K562 (cell line): ENCODE data around the gene TAF4. TPM values are rescaled to one million over a fixed set of nuclear protein-coding genes. Genes with fewer than 3 reads are reported as not detected.

ENCODE experiments used
- CTBP1 ChIP-seq: fragments of 450-650 bp; IDR thresholded peaks from 2 replicates; pipeline ENCODE4 v1.6.1; 2016; ENCODE audit warnings: borderline replicate concordance
- GTF2A2 ChIP-seq: IDR thresholded peaks from 2 replicates; pipeline ENCODE4 v1.6.1; 2016; ENCODE audit warnings: mild to moderate bottlenecking, missing genetic modification characterization, missing compliant biosample characterization
- NONO ChIP-seq, 2 experiments: fragments of 200-400 bp in 1 of 2; fragments of 450-650 bp in 1 of 2; formaldehyde crosslinking in 1 of 2; IDR thresholded peaks; 2 replicates each; pipeline ENCODE4 v1.6.1; 2017; ENCODE audit warnings: low read depth in 2 of 2, mild to moderate bottlenecking in 2 of 2, moderate library complexity in 2 of 2, low read length in 1 of 2
- POLR2G ChIP-seq: fragments of 200-400 bp; formaldehyde crosslinking; IDR thresholded peaks from 2 replicates; pipeline ENCODE4 v1.6.1; 2017; ENCODE audit warnings: low read depth, mild to moderate bottlenecking, antibody characterized with exemption, low read length, moderate library complexity
- RBM22 ChIP-seq: fragments of 200-400 bp; formaldehyde crosslinking; IDR thresholded peaks from 2 replicates; pipeline ENCODE4 v1.6.1; 2018; ENCODE audit warnings: low read length, low read depth; ENCODE audit not compliant: poor library complexity, severe bottlenecking
- RFX1 ChIP-seq: fragments of 450-650 bp; IDR thresholded peaks from 2 replicates; pipeline ENCODE4 v1.6.1; 2016; ENCODE audit warnings: mild to moderate bottlenecking, moderate library complexity
- SMAD4 ChIP-seq: fragments of 250-450 bp; sonication (Bioruptor Pico); conservative IDR thresholded peaks from 2 replicates; pipeline ENCODE4 v1.8.0; 2021; ENCODE audit warnings: inconsistent platforms, mild to moderate bottlenecking, moderate library complexity
- TAF1 ChIP-seq: IDR thresholded peaks from 2 replicates; pipeline ENCODE4 v1.6.1; 2011; ENCODE audit warnings: mild to moderate bottlenecking, low read length, moderate library complexity; ENCODE audit not compliant: insufficient read depth, control insufficient read depth, severe bottlenecking; ENCODE audit errors: extremely low read depth
- polyA plus RNA-seq, 8 experiments: library from polyadenylated mRNA; depleted of rRNA in 4 of 8; stranded (reverse) in 5 of 8; unstranded in 3 of 8; fragments of >200 nt; fragmentation: Nextera tagmentation in 2 of 8; fragmentation: Illumina TruSeq in 1 of 8; extraction: Ambion mirVana in 2 of 8; extraction: Trizol in 1 of 8; gene quantifications; 2 replicates each; pipeline versions ENCODE4 v1.2.1 to v1.2.3, GENCODE V29; 2011 to 2014; ENCODE audit warnings: inconsistent platforms in 1 of 8, missing spikeins in 1 of 8
- total RNA-seq, 7 experiments: library from RNA; depleted of rRNA in 6 of 7; stranded (reverse); fragments of >200 nt in 6 of 7; fragmentation: Illumina TruSeq in 2 of 7; extraction: Trizol in 2 of 7; gene quantifications; 2 replicates each; pipeline versions ENCODE4 v1.2.1 to v1.2.3, GENCODE V29; 2011 to 2021; ENCODE audit warnings: low replicate concordance in 1 of 7
- TF ChIP-seq, protein P1 (sequence below): fragments of 250-450 bp; sonication (Bioruptor Pico); IDR thresholded peaks from 2 replicates; pipeline ENCODE4 v1.5.0; 2020; ENCODE audit warnings: mild to moderate bottlenecking, borderline replicate concordance
- TF ChIP-seq, protein P2 (sequence below): fragments of 200-400 bp; formaldehyde crosslinking; IDR thresholded peaks from 2 replicates; pipeline ENCODE4 v1.6.1; 2017; ENCODE audit warnings: mild to moderate bottlenecking, low read depth, low read length, moderate library complexity
- TF ChIP-seq, protein P3 (sequence below), 2 experiments: fragments of 450-650 bp in 1 of 2; sonication (generic) in 1 of 2; formaldehyde crosslinking in 1 of 2; IDR thresholded peaks; 2 replicates each; pipeline versions ENCODE4 v1.7.1 to v1.9.0; 2016 to 2022; ENCODE audit warnings: inconsistent platforms in 1 of 2, mild to moderate bottlenecking in 1 of 2, missing genetic modification reagents in 1 of 2

Gene TAF4
- total and polyA plus RNA-seq, 9 of the 15 experiments (the other 6 are each of a cell fraction or from before 2014, with no cell fraction given) = 0.44 to 28.3 (median 5.6) TPM

DNA sequence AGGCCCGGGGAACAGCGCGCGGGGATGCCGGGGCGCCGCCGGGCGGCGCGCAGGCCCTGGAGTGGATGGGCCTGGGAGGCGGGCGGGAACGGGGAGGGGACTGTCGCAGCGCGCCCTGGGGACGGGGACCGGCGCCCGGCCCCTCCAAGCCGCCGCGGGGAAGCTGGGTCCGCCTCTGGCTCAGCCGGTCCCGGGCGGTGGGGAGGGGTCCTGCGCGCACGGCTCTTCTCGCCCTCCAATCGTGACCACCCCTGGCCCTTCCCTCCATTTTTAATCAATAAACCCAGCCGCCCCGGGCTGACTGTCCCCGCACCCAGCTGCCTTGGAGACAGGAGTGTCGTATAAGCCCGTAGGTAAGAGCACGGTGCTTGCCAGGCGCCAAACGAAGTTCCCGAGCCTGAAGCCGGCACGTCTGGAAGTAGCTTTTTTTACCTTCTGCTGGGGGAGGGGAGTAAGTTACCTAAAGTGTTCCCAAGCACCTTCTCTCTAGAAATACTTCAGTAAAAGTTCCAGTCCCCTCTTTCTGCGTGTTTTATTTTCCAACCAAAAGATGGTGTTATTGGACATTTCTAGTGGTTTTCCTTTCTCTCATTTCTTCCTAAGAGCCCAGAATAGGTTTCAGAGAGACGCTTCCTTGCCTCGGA is 780 bp upstream of the TAF4 start (continued):
- TF ChIP-seq POLR2G = peak; percentile 79
- peak; percentile 1; the same call in 1 of the 2 replicates for TF ChIP-seq GTF2A2
- 0 out of 2 replicates have a peak, but pooled peaks have one; percentile 15 for TF ChIP-seq RFX1
- TF ChIP-seq SMAD4 (CRISPR knock-in tag) = peak; percentile 40; the same call in 1 of the 2 replicates
- TF ChIP-seq, protein P1, sequence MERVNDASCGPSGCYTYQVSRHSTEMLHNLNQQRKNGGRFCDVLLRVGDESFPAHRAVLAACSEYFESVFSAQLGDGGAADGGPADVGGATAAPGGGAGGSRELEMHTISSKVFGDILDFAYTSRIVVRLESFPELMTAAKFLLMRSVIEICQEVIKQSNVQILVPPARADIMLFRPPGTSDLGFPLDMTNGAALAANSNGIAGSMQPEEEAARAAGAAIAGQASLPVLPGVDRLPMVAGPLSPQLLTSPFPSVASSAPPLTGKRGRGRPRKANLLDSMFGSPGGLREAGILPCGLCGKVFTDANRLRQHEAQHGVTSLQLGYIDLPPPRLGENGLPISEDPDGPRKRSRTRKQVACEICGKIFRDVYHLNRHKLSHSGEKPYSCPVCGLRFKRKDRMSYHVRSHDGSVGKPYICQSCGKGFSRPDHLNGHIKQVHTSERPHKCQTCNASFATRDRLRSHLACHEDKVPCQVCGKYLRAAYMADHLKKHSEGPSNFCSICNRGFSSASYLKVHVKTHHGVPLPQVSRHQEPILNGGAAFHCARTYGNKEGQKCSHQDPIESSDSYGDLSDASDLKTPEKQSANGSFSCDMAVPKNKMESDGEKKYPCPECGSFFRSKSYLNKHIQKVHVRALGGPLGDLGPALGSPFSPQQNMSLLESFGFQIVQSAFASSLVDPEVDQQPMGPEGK (CRISPR knock-in tag) = 0 out of 2 replicates have a peak, but pooled peaks have one; percentile 18
- TF ChIP-seq, protein P2, sequence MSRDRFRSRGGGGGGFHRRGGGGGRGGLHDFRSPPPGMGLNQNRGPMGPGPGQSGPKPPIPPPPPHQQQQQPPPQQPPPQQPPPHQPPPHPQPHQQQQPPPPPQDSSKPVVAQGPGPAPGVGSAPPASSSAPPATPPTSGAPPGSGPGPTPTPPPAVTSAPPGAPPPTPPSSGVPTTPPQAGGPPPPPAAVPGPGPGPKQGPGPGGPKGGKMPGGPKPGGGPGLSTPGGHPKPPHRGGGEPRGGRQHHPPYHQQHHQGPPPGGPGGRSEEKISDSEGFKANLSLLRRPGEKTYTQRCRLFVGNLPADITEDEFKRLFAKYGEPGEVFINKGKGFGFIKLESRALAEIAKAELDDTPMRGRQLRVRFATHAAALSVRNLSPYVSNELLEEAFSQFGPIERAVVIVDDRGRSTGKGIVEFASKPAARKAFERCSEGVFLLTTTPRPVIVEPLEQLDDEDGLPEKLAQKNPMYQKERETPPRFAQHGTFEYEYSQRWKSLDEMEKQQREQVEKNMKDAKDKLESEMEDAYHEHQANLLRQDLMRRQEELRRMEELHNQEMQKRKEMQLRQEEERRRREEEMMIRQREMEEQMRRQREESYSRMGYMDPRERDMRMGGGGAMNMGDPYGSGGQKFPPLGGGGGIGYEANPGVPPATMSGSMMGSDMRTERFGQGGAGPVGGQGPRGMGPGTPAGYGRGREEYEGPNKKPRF = peak; percentile 61; the same call in 1 of the 2 replicates
- TF ChIP-seq, protein P3, sequence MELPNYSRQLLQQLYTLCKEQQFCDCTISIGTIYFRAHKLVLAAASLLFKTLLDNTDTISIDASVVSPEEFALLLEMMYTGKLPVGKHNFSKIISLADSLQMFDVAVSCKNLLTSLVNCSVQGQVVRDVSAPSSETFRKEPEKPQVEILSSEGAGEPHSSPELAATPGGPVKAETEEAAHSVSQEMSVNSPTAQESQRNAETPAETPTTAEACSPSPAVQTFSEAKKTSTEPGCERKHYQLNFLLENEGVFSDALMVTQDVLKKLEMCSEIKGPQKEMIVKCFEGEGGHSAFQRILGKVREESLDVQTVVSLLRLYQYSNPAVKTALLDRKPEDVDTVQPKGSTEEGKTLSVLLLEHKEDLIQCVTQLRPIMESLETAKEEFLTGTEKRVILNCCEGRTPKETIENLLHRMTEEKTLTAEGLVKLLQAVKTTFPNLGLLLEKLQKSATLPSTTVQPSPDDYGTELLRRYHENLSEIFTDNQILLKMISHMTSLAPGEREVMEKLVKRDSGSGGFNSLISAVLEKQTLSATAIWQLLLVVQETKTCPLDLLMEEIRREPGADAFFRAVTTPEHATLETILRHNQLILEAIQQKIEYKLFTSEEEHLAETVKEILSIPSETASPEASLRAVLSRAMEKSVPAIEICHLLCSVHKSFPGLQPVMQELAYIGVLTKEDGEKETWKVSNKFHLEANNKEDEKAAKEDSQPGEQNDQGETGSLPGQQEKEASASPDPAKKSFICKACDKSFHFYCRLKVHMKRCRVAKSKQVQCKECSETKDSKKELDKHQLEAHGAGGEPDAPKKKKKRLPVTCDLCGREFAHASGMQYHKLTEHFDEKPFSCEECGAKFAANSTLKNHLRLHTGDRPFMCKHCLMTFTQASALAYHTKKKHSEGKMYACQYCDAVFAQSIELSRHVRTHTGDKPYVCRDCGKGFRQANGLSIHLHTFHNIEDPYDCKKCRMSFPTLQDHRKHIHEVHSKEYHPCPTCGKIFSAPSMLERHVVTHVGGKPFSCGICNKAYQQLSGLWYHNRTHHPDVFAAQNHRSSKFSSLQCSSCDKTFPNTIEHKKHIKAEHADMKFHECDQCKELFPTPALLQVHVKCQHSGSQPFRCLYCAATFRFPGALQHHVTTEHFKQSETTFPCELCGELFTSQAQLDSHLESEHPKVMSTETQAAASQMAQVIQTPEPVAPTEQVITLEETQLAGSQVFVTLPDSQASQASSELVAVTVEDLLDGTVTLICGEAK (IDR thresholded peaks at IDR 0.05) = peak; percentile 47; the same call in 1 of the 2 replicates
- TF ChIP-seq, protein P3 (CRISPR knock-in tag; IDR thresholded peaks at IDR 0.05) = no peak
- peak; percentile 90 for TF ChIP-seq RBM22
- TF ChIP-seq NONO (IDR thresholded peaks at IDR 0.05; ENCODE audit: low read depth in 2 of 2, low read length in 1 of 2) = peak in 1 of 2 experiments; percentile 98; a peak in 2 of 4 replicates
- peak; percentile 32; the same call in 1 of the 2 replicates for TF ChIP-seq CTBP1
- peak; percentile 35 for TF ChIP-seq TAF1
